ENCODE measurements around the gene PRH2.

GRCh38 chr12:10919809-10920208, 9.2 kb upstream of the PRH2 start:
- TF ChIP-seq, protein P1, sequence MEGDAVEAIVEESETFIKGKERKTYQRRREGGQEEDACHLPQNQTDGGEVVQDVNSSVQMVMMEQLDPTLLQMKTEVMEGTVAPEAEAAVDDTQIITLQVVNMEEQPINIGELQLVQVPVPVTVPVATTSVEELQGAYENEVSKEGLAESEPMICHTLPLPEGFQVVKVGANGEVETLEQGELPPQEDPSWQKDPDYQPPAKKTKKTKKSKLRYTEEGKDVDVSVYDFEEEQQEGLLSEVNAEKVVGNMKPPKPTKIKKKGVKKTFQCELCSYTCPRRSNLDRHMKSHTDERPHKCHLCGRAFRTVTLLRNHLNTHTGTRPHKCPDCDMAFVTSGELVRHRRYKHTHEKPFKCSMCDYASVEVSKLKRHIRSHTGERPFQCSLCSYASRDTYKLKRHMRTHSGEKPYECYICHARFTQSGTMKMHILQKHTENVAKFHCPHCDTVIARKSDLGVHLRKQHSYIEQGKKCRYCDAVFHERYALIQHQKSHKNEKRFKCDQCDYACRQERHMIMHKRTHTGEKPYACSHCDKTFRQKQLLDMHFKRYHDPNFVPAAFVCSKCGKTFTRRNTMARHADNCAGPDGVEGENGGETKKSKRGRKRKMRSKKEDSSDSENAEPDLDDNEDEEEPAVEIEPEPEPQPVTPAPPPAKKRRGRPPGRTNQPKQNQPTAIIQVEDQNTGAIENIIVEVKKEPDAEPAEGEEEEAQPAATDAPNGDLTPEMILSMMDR (conservative IDR thresholded peaks at IDR 0.05; ENCODE audit: low read depth in 2 of 2): no peak
- TF ChIP-seq POLR2AphosphoS5 (IDR thresholded peaks at IDR 0.05; ENCODE audit: low read depth): no peak

Data from GM23338 (cell line).